ENCODE results near the gene URB2.
"Not testable (repeated sequence)": the region's sequence is repeated elsewhere in the genome, so short reads cannot be mapped to it uniquely, and the experiment has no call there.

Gene URB2

GRCh38 chr1:229625915-229626831 lies at the start of gene URB2, which contains the start of gene TAF5L:
URB2 (plus strand) TSS chr1:229626247; CDS start chr1:229627634, 1,387 bp downstream.
TAF5L (minus strand) TSS chr1:229626122; CDS start chr1:229614482, 11,640 bp downstream.
- DNase-seq (ENCODE audit: low read depth in 2 of 2) = peak; percentile 68 to 78

DNA sequence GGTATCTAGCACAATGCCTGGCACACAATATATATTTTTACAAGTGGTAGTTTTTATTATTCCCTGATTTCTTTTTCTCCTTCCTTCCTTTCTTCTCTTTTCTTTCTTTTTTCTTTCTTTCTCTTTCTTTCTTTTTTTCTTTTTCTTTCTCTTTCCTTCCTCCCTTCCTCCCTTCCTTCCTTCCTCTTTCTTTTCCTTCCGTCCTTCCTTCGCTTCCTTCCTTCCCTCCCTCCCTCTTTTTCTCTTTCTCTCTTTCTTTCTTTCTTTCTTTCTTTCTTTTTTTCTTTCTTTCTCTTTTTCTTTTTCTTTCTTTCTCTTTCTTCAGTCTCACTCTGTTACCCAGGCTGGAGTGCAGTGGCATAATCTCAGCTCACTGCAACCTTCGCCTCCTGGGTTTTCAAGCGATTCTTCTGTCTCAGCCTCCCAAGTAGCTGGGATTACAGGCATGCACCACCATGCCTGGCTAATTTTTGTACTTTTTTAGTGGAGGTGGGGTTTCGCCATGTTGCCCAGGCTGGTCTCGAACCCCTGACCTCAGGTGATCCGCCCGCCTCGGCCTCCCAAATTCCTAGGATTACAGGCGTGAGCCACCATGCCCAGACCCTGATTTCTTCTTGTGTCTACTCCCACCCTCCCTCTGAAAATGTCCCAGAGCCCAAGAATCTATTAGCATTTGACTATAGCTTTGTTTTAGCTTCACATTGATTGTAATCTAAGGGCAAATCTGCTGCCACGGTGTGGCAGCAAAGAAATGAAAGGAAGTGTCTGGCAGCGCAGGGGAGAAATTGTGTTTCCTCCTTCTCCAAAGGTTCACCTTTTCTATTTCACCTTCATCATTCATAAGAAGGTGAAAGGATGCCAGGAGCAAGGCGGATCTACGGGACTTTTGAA lies 47.6 kb upstream of the URB2 start:
- DNase-seq (ENCODE audit: low read depth in 2 of 2) = no peak

GRCh38 chr1:229579059-229579673 lies 46.9 kb upstream of the URB2 start:
- no peak for DNase-seq (ENCODE audit: low read depth in 2 of 2)

- no peak for DNase-seq (ENCODE audit: low read depth in 2 of 2)
Observed at GRCh38 chr1:229581485-229581884, 44.6 kb upstream of the URB2 start.

- no peak for DNase-seq (ENCODE audit: low read depth in 2 of 2)
Observed at GRCh38 chr1:229582011-229582694, 43.9 kb upstream of the URB2 start.

- DNase-seq (ENCODE audit: low read depth in 2 of 2) = no peak
Observed at GRCh38 chr1:229582715-229583114, 43.3 kb upstream of the URB2 start.

- DNase-seq (ENCODE audit: low read depth in 2 of 2) = no peak
Observed at GRCh38 chr1:229585338-229585737, 40.7 kb upstream of the URB2 start.

- no peak for DNase-seq (ENCODE audit: low read depth in 2 of 2)
Observed at GRCh38 chr1:229590119-229590518, 35.9 kb upstream of the URB2 start.

DNA sequence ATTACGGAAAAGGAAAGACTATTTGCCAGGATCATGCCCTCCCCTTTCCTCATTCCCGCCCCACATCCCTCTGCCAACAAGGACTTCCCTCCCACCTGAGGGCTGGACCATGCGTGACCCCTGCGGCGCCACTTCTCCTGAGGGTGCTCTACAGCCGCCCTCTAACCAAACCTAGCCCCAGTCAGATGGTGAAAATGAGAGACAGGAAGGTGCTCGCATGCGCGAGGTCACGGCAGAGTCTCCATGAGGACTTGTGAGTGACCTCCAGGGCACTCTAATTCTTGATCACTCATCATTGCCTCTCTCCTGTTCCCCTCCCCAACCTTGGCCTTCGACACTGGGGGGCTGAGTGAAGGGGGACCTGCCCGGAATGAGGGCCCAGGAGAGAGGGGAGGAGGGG lies 32.2 kb upstream of the URB2 start:
- DNase-seq (ENCODE audit: low read depth in 2 of 2) = no peak

DNA sequence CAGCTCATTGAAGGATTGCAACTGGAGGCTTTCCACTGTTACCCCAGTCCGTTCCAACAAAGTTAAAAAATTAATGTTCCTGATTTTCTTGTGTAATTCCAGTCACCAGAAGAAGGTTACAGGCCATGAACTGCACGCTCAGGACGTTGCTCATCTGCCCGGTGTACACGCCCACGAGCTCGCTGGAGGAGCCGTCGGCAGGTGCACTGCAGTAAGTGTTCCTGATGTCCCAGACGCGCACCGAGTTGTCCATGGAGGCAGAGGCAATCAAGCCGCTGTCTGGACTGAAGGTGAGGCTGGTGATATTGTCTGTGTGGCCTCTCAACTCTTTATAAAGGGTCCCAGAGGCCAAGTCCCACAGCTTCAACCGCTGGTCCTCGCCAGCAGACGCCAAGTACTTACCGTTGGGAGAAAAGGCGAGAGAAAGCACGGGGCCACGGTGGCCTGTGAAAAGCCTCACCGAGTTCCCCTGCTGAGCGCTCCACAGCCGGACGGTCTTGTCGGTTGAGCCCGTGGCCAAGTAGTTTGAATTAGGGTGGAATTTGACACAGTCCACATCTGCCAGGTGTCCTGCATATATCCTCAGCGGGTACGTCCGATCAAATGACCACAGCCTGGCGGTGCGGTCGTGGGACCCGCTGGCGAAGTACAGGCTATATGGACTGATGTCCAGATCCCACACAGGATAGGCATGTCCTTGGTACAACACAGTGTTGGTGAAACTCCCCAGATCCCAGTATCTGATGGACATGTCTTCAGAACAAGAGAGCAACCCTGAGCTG lies 31.6 kb upstream of the URB2 start:
- DNase-seq (ENCODE audit: low read depth in 2 of 2) = no peak

DNA sequence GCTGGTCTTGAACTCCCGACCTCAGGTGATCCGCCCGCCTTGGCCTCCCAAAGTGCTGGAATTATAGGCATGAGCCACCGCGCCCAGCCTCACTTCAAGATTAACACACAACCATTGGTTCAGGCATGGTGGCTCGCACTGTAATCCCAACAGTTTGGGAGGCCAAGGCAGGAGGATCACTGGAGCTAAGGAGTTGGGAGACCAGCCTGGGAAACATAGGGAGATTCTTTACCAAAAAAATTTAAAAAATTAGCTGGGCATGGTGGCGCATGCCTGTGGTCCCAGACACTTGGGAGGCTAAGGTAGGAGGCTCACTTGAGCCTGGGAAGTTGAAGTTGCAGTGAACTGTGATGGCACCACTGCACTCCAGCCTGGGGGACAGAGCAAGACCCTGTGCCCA lies 30.2 kb upstream of the URB2 start:
- not testable (repeated sequence) for DNase-seq (ENCODE audit: low read depth in 2 of 2)

DNA sequence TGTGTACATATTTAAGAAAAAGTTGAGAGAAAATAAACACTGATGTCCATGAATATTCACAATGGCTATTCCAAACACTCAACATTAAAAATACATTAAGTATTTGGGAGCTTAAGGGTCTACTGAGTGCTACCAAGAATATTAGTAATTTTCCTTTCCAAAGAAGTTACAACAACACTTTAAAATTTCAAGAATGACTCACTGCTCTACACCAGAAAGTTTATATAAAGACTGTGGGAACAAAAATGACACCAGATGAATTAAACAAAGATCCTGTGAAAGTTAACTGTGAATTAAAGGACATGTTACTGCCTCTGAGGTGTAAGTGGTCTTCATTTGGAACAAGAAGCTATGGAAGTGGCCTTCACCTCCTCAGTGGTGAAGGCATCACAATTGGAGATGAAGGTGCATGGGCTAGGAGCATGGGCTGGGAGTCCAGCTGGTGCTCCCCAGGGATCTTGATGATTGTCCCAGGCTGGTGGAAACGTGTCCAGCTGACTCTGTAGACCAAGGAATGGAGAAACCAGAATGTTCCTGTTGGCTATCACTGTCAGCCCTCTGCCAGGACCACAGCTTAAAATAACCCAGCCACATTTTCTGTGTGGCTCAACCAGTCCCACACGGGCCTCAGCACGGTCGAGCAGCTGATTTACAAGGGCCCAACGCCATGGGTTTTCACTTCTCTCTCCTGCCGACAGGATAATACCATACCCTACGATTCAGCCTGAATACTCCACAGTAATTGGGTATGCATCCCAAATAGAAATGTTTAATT lies 28.9 kb upstream of the URB2 start:
- DNase-seq (ENCODE audit: low read depth in 2 of 2) = no peak

DNA sequence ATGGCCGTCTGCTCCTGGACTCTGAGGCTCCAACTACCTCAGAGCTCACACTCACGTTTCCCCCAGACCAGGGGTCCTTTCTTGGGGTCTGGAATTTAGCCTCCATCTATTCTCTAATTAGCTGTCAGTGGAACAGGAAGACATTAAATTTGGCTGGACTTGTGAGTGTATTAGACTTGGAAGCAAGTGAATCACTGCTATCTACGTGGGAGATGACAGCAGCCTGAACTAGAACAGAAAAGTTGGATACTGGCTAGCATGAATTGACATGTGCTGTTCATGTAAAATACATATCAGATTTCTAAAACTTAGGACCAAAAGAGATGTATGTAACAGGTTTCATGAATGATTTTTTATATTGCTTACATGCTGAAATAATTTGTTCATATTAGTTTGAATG lies 28.2 kb upstream of the URB2 start:
- DNase-seq (ENCODE audit: low read depth in 2 of 2) = no peak

DNA sequence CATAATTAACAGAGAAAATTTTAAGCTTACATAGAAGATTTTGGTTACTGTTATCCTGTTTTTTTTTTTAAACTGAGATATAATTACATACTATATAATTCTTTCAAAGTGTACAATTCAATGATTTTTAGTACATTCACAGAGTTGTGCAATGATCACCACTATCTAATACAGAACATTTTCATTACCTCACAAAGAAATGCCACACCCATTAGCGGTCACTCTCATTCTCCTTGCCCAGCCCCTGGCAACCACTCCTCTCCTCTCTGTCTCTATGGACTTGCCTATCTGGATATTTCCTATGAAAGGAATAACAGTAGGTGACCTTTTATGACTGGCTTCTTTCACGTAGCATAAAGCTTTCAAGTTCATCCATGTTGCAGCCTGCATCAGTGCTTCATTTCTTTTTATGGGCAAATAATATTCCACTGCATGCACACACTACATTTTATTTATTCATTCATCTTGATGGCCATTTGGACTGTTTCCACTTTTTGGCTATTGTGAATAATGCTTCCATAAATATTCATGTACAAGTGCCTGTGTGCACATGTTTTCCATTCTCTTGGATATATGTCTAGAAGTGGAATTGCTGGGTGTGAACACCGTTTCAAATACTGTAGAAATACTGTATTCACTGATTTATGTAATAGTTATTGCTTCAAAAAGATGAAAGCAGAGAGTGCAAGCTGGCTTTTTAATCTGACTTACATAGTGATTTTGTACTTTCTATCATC lies 26.7 kb upstream of the URB2 start:
- no peak for DNase-seq (ENCODE audit: low read depth in 2 of 2)

DNA sequence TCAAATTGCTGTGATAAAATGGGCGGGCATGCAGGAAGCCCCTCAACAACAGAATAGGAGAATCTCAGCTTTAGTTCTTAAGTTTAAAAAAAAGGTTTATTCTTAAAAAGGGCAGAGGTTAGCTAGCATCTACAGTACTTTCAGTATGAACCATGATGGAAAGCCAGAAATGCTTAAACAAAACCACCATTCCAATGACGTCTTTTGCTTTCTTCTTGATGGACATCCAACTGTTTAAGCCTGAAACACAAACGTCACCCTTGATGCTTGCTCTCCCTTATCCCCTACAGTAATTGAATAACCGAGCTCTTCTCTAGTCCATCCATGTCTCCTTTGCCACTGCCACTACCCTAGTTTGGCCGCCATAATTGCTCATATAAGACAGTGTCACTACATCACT lies 25.8 kb upstream of the URB2 start:
- DNase-seq (ENCODE audit: low read depth in 2 of 2) = no peak

DNA sequence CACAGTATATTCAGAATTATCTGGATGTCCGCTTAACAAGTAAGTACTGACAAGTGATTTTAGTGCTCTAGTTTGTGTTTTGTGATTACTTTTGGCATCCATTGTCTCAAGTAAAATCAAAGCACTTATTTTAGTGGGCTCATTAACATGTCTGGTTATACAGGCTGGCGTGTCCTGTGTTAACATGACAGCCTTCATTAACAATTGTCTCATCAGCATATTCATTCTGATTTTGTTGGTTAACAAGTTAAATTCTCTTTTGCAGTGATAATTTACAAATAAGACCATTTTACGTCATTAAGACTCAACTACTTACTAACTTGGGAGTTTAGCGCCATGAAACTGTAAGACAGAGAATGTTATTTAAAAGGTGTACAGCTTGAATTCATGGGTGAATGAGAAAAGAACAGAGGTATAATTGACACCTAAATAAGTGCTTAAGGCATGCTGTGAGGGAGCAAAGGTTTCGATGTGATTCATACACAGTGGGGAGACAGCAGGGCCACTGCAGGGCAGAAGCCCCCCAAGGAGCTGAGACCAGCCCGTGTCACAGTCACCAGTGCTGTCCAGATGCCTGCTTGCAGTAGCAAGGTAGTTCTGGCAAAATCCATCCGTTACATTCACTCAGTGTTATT lies 22.6 kb upstream of the URB2 start:
- no peak for DNase-seq (ENCODE audit: low read depth in 2 of 2)

DNA sequence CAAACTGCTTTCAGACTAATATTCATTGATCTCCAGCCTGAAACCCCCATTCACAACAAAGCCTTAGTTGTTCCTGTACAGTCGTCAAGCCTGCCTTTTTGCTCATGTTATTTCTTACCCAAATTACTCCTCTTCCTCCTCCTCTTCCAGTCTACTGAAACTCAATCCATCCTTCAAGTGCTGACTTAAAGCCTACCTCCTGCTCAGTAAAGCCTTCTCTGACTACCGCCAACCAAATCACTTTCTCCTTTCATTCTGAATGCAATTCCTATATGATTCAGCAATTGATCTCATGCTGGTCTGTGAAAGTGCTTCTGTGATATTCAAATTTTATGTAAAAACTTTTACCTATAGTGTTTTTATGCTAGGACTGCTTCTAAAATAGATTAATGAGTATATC lies 18.7 kb upstream of the URB2 start:
- DNase-seq (ENCODE audit: low read depth in 2 of 2) = no peak

- no peak for DNase-seq (ENCODE audit: low read depth in 2 of 2)
Observed at GRCh38 chr1:229608590-229608989, 17.5 kb upstream of the URB2 start.

GRCh38 chr1:229613938-229614337 lies 12.1 kb upstream of the URB2 start:
- DNase-seq (ENCODE audit: low read depth in 2 of 2) = no peak

Data from stimulated activated CD8-positive, alpha-beta memory T cell treated with anti-CD3 and anti-CD28 coated beads, Interleukin-15, amount 100 ng/mL, for 4 hours (primary cell).